GM12801 (cell line): ENCODE measurements around the gene OGFOD1.

Source experiments
- CTCF ChIP-seq: IDR thresholded peaks from one replicate; pipeline ENCODE4 v1.5.1; 2011; ENCODE audit warnings: control low read depth; ENCODE audit not compliant: insufficient read length; ENCODE audit errors: extremely low read depth

The OGFOD1 gene

DNA sequence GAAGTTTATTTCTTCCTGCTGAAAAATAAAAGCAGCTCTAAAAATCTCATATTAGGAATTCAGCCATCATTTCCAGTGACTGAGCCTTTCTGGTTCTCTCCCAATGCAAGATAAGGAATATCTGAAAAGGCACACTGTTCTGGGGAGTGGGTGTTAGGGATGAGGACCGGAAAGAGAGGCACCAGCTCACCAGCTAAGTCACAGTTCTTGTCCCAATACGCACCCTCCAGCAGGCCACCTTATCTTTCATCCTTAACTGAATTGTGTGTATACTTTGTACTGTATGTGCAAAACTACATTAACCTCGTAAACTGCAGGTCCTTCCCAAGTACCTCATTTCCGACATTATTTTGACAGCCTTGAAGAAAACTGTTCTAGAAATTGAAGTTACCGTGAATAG, 37.0 kb upstream of the OGFOD1 start:
- no peak for TF ChIP-seq CTCF

GRCh38 chr16:56415875-56416274, 35.5 kb upstream of the OGFOD1 start:
- TF ChIP-seq CTCF, result no peak

- no peak for TF ChIP-seq CTCF
These were observed 34.2 kb upstream of the OGFOD1 start for GRCh38 chr16:56417138-56417537.

DNA sequence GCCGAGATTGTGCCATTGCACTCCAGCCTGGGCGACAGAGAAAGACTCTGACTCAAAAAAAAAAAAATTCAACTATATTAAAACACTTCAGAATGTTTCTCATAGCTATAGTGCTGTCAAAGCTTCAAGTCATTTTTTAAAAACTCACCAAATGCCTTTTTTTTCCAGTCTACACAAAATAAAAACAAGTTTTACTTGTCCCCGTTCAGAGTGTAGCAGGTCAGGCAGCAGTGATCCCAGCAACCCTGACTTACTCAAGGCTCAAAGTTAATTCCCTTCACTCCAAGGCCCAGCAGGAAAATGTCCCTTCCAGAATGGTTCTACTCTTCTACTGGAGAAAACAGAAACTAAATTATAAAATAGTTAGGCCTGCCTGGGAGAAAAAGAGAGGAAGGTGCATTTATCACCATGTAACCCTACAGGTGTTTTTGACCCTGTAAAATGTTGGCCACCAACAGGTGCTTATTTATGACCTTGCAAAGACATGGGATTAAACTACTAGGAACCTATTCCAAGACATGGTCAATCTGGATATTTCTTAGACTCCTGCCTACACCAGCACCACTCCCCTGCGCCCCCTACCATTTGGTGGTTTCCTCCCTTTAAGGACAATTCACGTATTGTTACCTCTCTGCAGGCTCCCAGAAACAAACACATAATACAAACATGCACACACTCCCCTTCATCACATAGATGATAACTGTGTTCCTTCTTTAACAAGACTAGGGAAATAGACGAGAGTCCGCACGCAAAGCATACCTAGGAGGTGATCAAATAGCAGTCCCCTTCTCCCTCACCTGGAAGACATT, 31.4 kb upstream of the OGFOD1 start:
- TF ChIP-seq CTCF, result no peak

DNA sequence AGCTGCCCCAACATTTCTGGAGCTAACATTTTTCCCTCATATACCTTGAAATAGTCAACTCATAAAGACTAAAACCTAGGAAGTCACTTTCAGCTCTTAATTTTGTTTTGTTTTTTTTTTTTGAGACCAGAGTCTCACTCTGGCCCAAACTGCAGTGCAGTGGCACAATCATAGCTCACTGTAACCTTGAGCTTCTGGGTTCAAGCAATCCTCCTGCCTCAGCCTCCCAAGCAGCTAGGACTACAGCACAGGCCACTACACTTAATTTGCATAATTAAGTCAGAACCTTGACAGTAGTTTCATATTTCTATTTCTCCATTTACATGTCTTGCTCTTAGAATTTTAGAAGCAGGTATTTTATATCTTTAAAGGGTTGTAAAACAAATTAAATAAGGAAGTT, 30.7 kb upstream of the OGFOD1 start:
- TF ChIP-seq CTCF, result no peak

DNA sequence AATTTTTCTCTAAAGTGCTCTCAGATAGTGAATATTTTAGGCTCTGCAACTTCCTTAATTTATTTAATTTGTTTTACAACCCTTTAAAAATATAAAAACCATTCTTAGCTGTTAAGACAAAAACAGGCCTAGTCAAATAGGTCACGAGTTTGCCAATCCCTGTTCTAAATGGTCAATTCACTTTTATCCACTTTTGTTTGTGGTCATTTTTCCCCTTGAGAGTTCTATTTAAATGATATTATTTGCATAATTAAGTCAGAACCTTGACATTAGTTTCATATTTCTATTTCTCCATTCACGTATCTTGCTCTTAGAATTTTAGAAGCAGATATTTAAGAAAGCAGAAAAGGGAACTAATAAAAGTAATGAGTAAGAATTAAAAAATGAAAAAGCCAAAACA, 30.0 kb upstream of the OGFOD1 start:
- no peak for TF ChIP-seq CTCF

DNA sequence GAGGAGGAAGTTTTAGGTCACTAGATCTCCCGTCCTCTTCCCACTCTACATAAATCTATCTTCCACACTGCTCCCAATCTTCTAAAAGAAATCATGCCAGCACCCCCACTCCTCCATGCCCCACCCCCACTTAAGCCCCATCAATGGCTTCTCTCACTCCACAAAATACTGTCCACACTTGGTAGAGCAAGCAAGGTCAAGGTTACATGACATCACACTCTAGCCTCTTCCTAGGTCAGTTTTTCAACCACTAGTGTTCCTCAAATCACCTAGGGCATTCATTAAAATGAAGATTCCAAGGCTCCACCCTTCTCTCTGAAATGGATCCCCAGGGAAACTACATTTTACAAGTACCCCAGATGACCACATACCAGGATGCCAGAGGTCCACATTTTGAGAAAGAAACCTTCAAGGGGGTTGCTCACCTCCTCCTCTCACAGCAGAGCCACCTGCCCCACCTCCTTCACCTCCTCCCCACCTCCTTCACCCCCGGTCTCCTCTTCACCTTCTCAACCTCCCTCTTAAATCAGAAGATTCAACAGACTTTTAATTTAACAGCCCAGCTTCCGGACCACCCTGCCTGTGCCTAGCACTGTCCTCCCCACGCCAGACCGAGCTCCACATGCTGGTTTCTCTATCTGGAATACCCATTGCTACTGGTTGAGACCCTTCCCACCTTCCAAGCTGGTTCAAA, 29.2 kb upstream of the OGFOD1 start:
- TF ChIP-seq CTCF, result no peak
